HG02884 (cell line): ENCODE data around the gene ETNK1.
"Not testable (repeated sequence)": the region's sequence is repeated elsewhere in the genome, so short reads cannot be mapped to it uniquely, and the experiment has no call there.

ENCODE experiments used
- ATAC-seq: cut with Tn5 transposase; IDR thresholded peaks from one replicate; pipeline ENCODE4 v1.9.1; 2021; ENCODE audit warnings: mild to moderate bottlenecking, moderate library complexity; ENCODE audit not compliant: unreplicated experiment

The ETNK1 gene

GRCh38 chr12:22624870-22625761, at the start of gene ETNK1:
Gene ETNK1, plus strand, starts transcription at chr12:22625171. Its CDS starts 260 bp downstream, at chr12:22625431.
- ATAC-seq, result peak; percentile 97

GRCh38 chr12:22576065-22576464, 48.9 kb upstream of the ETNK1 start:
- ATAC-seq, result no peak

- no peak for ATAC-seq
These were observed 48.5 kb upstream of the ETNK1 start for GRCh38 chr12:22576473-22576872.

- no peak for ATAC-seq
These were observed 47.3 kb upstream of the ETNK1 start for GRCh38 chr12:22577667-22578066.

GRCh38 chr12:22578328-22578727, 46.6 kb upstream of the ETNK1 start:
- ATAC-seq, result no peak

GRCh38 chr12:22588817-22589216, 36.2 kb upstream of the ETNK1 start:
- ATAC-seq, result no peak

GRCh38 chr12:22593864-22594263, 31.1 kb upstream of the ETNK1 start:
- ATAC-seq, result no peak

- not testable (repeated sequence) for ATAC-seq
These were observed 27.4 kb upstream of the ETNK1 start for GRCh38 chr12:22597539-22597938.

- no peak for ATAC-seq
These were observed 26.7 kb upstream of the ETNK1 start for GRCh38 chr12:22598141-22598762.

GRCh38 chr12:22598763-22599161, 26.2 kb upstream of the ETNK1 start:
- no peak for ATAC-seq

GRCh38 chr12:22600181-22600580, 24.8 kb upstream of the ETNK1 start:
- ATAC-seq, result no peak

- no peak for ATAC-seq
These were observed 15.5 kb upstream of the ETNK1 start for GRCh38 chr12:22609501-22609900.

GRCh38 chr12:22610131-22610530, 14.8 kb upstream of the ETNK1 start:
- ATAC-seq, result no peak

- not testable (repeated sequence) for ATAC-seq
These were observed 12.1 kb upstream of the ETNK1 start for GRCh38 chr12:22612822-22613221.

- no peak for ATAC-seq
These were observed 8.9 kb upstream of the ETNK1 start for GRCh38 chr12:22615963-22616501.

- no peak for ATAC-seq
These were observed 7.3 kb upstream of the ETNK1 start for GRCh38 chr12:22617630-22618029.

GRCh38 chr12:22624548-22624869, 462 bp upstream of the ETNK1 start:
- no peak for ATAC-seq

GRCh38 chr12:22625762-22626294, 857 bp downstream of the ETNK1 start:
- peak; percentile 11 for ATAC-seq

GRCh38 chr12:22626406-22626805, 1.4 kb downstream of the ETNK1 start:
- peak; percentile 44 for ATAC-seq

GRCh38 chr12:22627371-22627770, 2.4 kb downstream of the ETNK1 start:
- no peak for ATAC-seq

- ATAC-seq, result no peak
These were observed 3.3 kb downstream of the ETNK1 start for GRCh38 chr12:22628228-22628627.
